GM12874 (cell line): ENCODE data around the gene GALNT11.

ENCODE experiments used
- TF ChIP-seq, protein P1 (sequence below): IDR thresholded peaks from 2 replicates; pipeline ENCODE4 v1.5.1; 2011; ENCODE audit warnings: low read depth, mild to moderate bottlenecking, control low read depth, low read length, moderate library complexity; ENCODE audit not compliant: insufficient read depth

The GALNT11 gene

DNA sequence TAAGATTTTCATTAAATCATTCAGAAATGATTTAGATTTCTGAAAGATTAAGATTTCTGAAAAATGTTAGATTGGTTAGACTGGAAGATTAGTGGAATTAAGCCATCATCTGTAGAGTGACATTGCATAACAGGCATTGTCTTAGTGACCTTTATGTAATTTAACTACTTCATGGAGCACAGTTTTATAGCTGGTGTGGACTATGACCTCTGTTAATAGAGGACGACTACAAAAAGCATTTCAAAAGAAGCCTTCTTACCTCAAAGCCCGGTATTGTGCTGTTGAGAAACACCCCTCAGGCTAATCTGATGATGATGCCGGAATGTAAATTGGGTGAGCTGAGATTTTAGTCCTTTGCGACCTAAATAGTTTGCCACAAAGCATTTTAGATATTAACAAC is 55.6 kb downstream of the GALNT11 start:
- TF ChIP-seq, protein P1, sequence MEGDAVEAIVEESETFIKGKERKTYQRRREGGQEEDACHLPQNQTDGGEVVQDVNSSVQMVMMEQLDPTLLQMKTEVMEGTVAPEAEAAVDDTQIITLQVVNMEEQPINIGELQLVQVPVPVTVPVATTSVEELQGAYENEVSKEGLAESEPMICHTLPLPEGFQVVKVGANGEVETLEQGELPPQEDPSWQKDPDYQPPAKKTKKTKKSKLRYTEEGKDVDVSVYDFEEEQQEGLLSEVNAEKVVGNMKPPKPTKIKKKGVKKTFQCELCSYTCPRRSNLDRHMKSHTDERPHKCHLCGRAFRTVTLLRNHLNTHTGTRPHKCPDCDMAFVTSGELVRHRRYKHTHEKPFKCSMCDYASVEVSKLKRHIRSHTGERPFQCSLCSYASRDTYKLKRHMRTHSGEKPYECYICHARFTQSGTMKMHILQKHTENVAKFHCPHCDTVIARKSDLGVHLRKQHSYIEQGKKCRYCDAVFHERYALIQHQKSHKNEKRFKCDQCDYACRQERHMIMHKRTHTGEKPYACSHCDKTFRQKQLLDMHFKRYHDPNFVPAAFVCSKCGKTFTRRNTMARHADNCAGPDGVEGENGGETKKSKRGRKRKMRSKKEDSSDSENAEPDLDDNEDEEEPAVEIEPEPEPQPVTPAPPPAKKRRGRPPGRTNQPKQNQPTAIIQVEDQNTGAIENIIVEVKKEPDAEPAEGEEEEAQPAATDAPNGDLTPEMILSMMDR = no peak

DNA sequence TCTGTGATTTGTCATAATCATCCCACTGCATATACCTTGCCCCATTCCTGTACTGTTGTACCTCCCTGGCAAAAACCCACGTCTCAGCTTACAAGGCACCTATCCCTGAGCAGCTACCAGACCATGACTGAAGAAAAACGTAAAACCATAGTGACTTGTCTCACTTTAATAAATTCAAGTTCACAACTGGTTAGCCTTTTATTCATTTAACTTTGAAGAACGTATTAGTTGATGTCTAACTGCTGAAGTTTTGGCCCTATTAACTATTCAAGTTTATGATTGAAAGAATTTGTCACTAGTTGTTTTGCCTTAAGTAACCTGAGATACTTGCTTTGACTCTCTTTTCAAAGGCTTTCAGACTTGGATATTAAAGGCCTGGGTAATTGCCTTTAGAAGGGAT is 59.7 kb downstream of the GALNT11 start:
- TF ChIP-seq, protein P1 = no peak

DNA sequence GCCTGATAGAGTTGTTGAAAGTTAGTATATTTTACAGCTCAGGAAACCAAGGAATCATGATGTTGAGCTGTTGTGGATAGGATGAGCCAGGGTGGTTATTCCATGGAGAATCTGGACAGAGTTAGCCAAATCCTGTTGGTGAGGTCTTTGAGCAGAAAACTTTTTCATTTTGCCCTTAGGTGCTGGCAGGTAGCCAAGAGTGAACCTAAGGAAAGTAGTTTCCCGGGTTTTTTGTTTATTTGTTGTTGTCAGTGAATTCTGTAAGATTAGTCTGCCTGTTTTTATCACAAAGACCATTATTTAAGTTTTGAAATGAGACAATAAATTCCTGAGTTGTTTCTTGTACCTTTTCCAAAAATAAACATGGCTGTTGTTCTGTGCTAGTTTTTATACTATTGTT is 61.0 kb downstream of the GALNT11 start:
- TF ChIP-seq, protein P1 = no peak

DNA sequence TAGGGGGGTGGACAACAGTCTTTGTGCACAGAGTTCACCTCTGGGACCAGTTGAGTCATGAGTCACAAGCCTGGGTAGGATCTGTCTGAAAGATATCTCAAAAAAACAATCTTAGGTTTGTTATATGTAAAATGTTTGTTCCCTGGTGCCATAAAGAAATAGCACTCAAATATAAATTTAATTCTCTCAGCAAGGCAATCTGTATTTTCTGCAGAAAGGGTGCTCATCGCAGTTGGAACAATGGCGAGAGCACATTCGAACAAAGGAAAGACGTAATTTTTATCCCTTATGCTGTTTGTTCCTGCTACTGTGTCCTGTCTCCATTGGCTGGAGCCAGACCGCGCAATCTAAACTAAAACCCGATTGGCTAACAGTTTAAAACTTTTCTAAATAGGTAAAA is 63.7 kb downstream of the GALNT11 start:
- TF ChIP-seq, protein P1 = no peak

DNA sequence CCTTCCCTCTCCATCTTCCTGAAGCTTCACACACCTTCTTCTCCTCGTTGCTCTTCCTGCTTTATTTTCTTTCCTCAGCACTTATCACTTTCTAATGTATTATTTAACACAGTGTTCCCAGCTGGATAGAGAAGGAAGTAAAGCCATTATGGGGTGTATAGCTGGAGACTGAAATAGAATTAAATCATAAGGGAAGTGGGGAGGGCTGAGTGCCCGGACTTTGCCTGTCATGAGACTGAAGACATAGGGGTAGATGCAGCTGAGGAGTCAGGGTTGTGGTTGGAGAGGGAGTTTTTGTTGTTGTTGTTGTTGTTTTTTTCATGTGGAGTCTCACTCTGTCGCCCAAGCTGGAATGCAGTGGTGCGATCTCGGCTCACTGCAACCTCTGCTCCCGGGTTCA is 65.3 kb downstream of the GALNT11 start:
- TF ChIP-seq, protein P1 = no peak

DNA sequence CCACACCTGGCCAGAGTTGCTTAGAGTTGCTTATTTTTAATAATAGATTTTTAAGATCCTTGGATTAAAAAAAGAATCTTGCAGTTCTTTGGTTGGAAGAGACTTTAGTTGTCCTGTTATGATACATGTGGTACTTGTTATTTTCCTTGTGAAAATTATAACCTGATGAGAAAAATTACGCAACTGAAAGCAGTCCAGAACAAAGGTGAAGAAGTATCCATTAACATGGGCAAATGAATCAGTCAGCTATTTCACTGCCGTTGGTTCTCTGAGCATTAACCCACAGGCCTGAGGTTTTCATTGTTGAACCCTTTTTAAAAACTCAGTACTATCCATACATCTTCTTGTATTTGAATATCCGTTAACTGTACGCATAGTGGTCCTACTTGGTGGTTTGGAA is 68.2 kb downstream of the GALNT11 start:
- TF ChIP-seq, protein P1 = no peak

DNA sequence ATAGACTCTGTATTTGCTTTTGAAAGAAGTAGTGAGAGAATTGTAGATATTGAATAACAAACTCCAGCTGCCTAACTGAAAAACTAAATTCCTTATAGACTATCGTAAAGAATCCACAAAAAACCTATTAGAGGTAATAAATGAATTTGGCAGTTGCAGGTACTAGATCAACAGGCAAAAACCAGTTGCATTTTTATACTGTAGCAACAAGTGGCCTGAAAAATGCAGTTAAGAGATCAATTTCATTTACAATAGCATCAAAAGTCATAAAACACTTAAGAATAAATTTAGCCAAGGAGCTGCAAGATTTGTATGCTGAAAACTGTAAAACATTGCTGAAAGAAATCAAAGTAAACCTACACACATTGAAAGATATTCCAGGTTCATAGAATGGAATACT is 70.3 kb downstream of the GALNT11 start:
- TF ChIP-seq, protein P1 = no peak

DNA sequence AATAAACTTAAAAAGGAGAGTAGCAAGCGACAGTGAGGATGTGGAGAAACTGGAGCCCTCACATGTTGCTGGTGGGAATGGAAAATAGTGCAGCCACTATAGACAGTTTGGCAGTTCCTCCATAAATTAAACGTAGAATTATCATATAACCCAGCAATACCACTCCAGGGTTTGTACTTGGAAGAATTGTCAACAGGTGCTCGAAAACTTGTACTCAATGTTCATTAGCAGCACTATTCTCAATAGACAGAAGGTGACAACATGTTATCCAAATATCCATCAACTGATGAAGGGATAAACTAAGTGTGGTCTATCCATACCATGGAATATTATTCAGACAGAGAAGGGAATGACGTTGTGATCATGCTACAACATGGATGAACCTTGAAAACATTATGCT is 71.9 kb downstream of the GALNT11 start:
- TF ChIP-seq, protein P1 = no peak
